Keratinocyte (primary cell): Measurements from ENCODE around the gene APOM. TPM values are rescaled to one million over a fixed set of nuclear protein-coding genes. Genes with fewer than 3 reads are reported as not detected.

Experiments used
- DNase-seq: peaks from one replicate; pipeline ENCODE4 v3.0.0-alpha.2; 2011; ENCODE audit warnings: low read depth, missing footprints, low spot score
- FAIRE-seq: peaks from 2 replicates; lab custom pipeline; 2011; peaks lifted over from hg19 to GRCh38; lab: Jason Lieb, UNC
- H2AFZ ChIP-seq: 2 replicates; pipeline ENCODE4 v1.6.0; 2012; ENCODE audit warnings: low read length, control low read depth, inconsistent platforms; ENCODE audit not compliant: control insufficient read depth
- H3K27ac ChIP-seq: 2 replicates; pipeline ENCODE4 v1.5.1; 2011; ENCODE audit warnings: low read length; ENCODE audit not compliant: control insufficient read depth, insufficient read depth
- H3K27me3 ChIP-seq: 3 replicates; pipeline ENCODE4 v1.6.0; 2011; ENCODE audit warnings: low read length; ENCODE audit not compliant: control insufficient read depth, insufficient read depth; ENCODE audit errors: extremely low read depth
- H3K36me3 ChIP-seq, 2 experiments: 2 replicates in 1 of 2; 3 replicates in 1 of 2; pipeline ENCODE4 v1.5.1; 2011; ENCODE audit warnings: low read length in 2 of 2, mild to moderate bottlenecking in 1 of 2; ENCODE audit not compliant: control insufficient read depth in 2 of 2, insufficient read depth in 2 of 2; ENCODE audit errors: extremely low read depth in 1 of 2
- H3K4me1 ChIP-seq: 3 replicates; pipeline ENCODE4 v1.5.1; 2011; ENCODE audit warnings: low read length; ENCODE audit not compliant: control insufficient read depth, insufficient read depth; ENCODE audit errors: extremely low read depth
- H3K4me2 ChIP-seq: 3 replicates; pipeline ENCODE4 v1.6.0; 2011; ENCODE audit warnings: low read depth, low read length; ENCODE audit not compliant: control insufficient read depth, insufficient read depth; ENCODE audit errors: extremely low read depth
- H3K4me3 ChIP-seq, 3 experiments: fragments of 200-600 bp in 1 of 3; sonication (generic) in 1 of 3; 2 replicates in 2 of 3; 3 replicates in 1 of 3; pipeline ENCODE4 v1.5.1; 2011 to 2016; ENCODE audit warnings: low read length in 3 of 3, mild to moderate bottlenecking in 3 of 3, control low read depth in 2 of 3, inconsistent platforms in 1 of 3, low read depth in 1 of 3, mixed read lengths in 1 of 3, mixed run types in 1 of 3, moderate library complexity in 1 of 3; ENCODE audit not compliant: control insufficient read depth in 2 of 3, insufficient read depth in 2 of 3; ENCODE audit errors: extremely low read depth in 1 of 3
- H3K79me2 ChIP-seq: 2 replicates; pipeline ENCODE4 v1.6.0; 2012; ENCODE audit warnings: low read length; ENCODE audit not compliant: control insufficient read depth, insufficient read depth
- H3K9ac ChIP-seq: 3 replicates; pipeline ENCODE4 v1.6.0; 2011; ENCODE audit warnings: low read length; ENCODE audit not compliant: control insufficient read depth, insufficient read depth; ENCODE audit errors: extremely low read depth
- H3K9me1 ChIP-seq: 3 replicates; pipeline ENCODE4 v1.6.0; 2011; ENCODE audit warnings: low read length; ENCODE audit not compliant: control insufficient read depth, insufficient read depth; ENCODE audit errors: extremely low read depth
- H3K9me3 ChIP-seq: 2 replicates; pipeline ENCODE4 v1.5.1; 2012; ENCODE audit warnings: low read depth, low read length; ENCODE audit not compliant: control insufficient read depth
- H4K20me1 ChIP-seq: 3 replicates; pipeline ENCODE4 v1.6.0; 2011; ENCODE audit warnings: low read length; ENCODE audit not compliant: control insufficient read depth, insufficient read depth; ENCODE audit errors: extremely low read depth
- CTCF ChIP-seq, 3 experiments: IDR thresholded peaks in 1 of 3; conservative IDR thresholded peaks in 1 of 3; optimal IDR thresholded peaks in 1 of 3; 2 replicates in 2 of 3; 3 replicates in 1 of 3; pipeline versions ENCODE3 to v1.5.1; 2011; ENCODE audit warnings: low read length in 3 of 3, mild to moderate bottlenecking in 3 of 3, moderate library complexity in 2 of 3, control low read depth in 1 of 3, inconsistent platforms in 1 of 3; ENCODE audit not compliant: insufficient read depth in 2 of 3; ENCODE audit errors: extremely low read depth in 1 of 3
- EZH2 ChIP-seq: IDR thresholded peaks from one replicate; pipeline ENCODE4 v1.6.1; 2012; ENCODE audit warnings: inconsistent platforms, mild to moderate bottlenecking, low read length, moderate library complexity
- dilution Hi-C: fragments of 300-500 bp; cut with MboI; formaldehyde crosslinking; loops from one replicate; pipeline ENCODE4 v1.7.0; 2020; ENCODE audit warnings: low sequenced_read_pairs; ENCODE audit not compliant: extremely low pct_ligation_motif_present
- polyA plus RNA-seq, 5 experiments: library from polyadenylated mRNA; depleted of rRNA in 3 of 5; stranded (reverse) in 3 of 5; stranded (forward) in 1 of 5; unstranded in 1 of 5; fragments of >200 nt; gene quantifications; 1 replicate in 1 of 5; 2 replicates in 3 of 5; 3 replicates in 1 of 5; pipeline versions ENCODE4 v1.2.1 to v1.2.3, GENCODE V29; 2011 to 2012; ENCODE audit warnings: missing spikeins in 2 of 5, low read depth in 1 of 5, low replicate concordance in 1 of 5

The APOM gene
- polyA plus RNA-seq, 1 donor (not counting 4 experiments of a cell fraction or from before 2014, with no cell fraction given), result 1.4 TPM

- Histone ChIP-seq H3K36me3 (peaks cover 83 to 90% of the 10 kb centered on the region in 2 experiments), H3K4me1 (no peaks in the 10 kb centered on the region), H3K27ac (no peak overlapping the region), H3K9me3 (no peaks in the 10 kb centered on the region), H3K27me3 (no peaks in the 10 kb centered on the region), H3K9ac (no peak overlapping the region), H3K4me2 (no peak overlapping the region), H3K4me3 (no peak overlapping the region), H4K20me1 (peaks cover 11% of the 10 kb centered on the region), H2AFZ (no peak overlapping the region), H3K9me1 (no peaks in the 10 kb centered on the region), H3K79me2 (peaks cover 49% of the 10 kb centered on the region)
- no peak for TF ChIP-seq CTCF (optimal IDR thresholded peaks at IDR 0.05 in 1 of 3, IDR thresholded peaks at IDR 0.05 in 1 of 3, conservative IDR thresholded peaks at IDR 0.05 in 1 of 3; ENCODE audit: extremely low read depth in 1 of 3, insufficient read depth in 2 of 3, low read length in 3 of 3)
- no peak for TF ChIP-seq EZH2
- DNase-seq, result no peak
- dilution Hi-C loops, result no loop called here
- FAIRE-seq, result no peak
Measured at GRCh38 chr6:31631209-31631608, 24.5 kb upstream of the APOM start.

GRCh38 chr6:31631681-31632278 is 23.9 kb upstream of the APOM start:
- H3K4me1 ChIP-seq, result no peaks in the 10 kb centered on the region
- H3K4me2 ChIP-seq, result no peak overlapping the region
- H3K9ac ChIP-seq, result no peak overlapping the region
- FAIRE-seq, result no peak
- peaks cover 11% of the 10 kb centered on the region for H4K20me1 ChIP-seq
- H2AFZ ChIP-seq, result no peak overlapping the region
- H3K4me3 ChIP-seq, result no peak overlapping the region
- dilution Hi-C loops, result no loop called here
- H3K27me3 ChIP-seq, result no peaks in the 10 kb centered on the region
- H3K9me3 ChIP-seq, result no peaks in the 10 kb centered on the region
- H3K79me2 ChIP-seq, result peaks cover 44% of the 10 kb centered on the region
- peaks cover 79 to 90% of the 10 kb centered on the region in 2 experiments for H3K36me3 ChIP-seq
- TF ChIP-seq CTCF (optimal IDR thresholded peaks at IDR 0.05 in 1 of 3, IDR thresholded peaks at IDR 0.05 in 1 of 3, conservative IDR thresholded peaks at IDR 0.05 in 1 of 3; ENCODE audit: extremely low read depth in 1 of 3, insufficient read depth in 2 of 3, low read length in 3 of 3) (no peak), EZH2 (no peak)
- H3K27ac ChIP-seq, result no peak overlapping the region
- H3K9me1 ChIP-seq, result no peaks in the 10 kb centered on the region
- no peak for DNase-seq
